Stimulated activated CD4-positive, alpha-beta T cell treated with anti-CD3 and anti-CD28 coated beads, Interleukin-4, amount 100 ng/mL, for 48 hours (primary cell): Measurements from ENCODE around the gene ANKRD13D.
"Not testable (repeated sequence)": the region's sequence is repeated elsewhere in the genome, so short reads cannot be mapped to it uniquely, and the experiment has no call there.

Experiments used
- DNase-seq, 2 donors: peaks; one replicate each; pipeline ENCODE4 v3.0.0-alpha.2; 2020; ENCODE audit warnings: low read depth in 2 of 2

Gene ANKRD13D

DNA sequence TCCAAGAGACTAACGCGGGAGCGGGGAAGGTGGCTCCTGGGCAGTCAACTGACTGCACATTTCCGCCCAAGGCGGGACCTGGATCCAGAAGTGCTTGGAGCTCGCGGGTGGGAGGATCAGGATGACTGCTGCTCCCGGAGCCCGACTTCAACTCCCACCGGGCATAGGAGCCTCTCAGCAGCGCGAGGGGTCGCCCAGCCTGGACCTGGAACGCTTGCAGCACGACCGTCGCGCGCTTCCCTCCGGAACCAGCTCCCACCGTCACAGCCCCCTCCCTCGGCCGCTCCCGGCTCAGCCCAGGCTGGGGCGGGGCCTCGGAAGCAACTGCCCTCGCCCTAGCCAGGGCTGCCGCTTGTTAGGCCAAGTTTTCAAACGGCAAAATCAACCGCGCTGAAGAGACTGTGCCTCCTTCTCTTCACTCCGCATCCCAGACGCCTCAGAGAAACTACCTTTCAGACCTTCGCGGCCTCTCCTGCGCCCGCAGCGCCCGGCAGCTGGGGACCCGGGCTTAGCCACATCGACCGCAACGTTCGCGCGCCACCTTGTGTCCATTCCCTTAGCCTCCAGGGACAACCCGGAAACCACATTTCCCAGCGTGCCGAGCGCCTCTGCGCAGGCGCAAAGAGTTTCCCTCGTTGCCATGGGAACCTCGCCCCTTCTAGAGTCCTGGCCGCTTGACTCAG, 28.2 kb downstream of the ANKRD13D start:
- peak; percentile 98 for DNase-seq

DNA sequence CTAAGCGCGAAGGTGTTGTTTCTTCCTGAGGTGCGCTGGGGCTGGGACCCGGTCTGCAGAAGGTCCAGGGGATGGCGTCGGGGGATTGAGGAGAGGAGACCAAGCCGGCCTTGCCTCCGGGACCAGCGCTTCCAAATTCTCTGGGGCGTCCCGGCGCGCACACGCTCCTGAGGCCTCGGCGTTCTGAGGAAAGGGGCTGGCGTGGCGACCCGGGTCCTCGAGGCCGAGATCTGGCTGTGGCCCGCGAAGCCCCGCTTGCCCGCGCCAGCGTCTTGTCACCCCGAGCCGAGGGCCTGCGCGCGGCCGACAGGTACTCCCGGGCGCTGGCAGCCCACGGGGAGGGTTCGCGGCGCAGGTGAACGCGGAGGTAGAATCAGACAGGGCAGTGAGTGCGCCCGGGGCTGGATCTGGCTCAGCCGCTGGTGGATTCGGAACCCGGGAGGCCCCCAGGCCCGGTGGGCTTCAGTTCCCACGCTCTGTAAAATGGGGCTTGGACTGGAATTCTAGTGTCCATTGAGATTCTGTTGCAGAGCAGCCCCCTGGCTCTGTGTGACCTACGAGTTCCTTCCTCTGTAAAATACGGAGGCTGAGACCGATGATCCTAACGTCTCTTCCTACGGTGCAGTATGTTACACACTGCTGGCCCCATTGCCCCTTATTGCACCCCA, 28.9 kb downstream of the ANKRD13D start:
- DNase-seq: no peak

DNA sequence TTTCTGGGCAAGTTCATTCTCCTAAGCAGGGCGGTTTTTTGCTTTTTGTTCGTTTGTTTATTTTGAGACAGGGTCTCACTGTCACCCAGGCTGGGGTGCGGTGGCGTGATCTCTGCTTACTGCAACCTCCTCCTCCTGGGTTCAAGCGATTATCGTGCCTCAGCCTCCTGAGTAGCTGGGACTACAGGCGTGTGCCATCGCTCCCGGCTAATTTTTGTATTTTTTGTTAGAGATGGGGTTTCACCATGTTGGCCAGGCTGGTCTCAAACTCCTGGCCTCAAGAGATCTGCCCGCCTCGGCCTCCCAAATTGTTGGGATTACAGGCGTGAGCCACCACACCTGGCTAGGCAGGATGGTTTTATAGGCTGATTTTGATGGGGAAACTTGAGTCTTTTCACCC, 29.8 kb downstream of the ANKRD13D start:
- not testable (repeated sequence) for DNase-seq

DNA sequence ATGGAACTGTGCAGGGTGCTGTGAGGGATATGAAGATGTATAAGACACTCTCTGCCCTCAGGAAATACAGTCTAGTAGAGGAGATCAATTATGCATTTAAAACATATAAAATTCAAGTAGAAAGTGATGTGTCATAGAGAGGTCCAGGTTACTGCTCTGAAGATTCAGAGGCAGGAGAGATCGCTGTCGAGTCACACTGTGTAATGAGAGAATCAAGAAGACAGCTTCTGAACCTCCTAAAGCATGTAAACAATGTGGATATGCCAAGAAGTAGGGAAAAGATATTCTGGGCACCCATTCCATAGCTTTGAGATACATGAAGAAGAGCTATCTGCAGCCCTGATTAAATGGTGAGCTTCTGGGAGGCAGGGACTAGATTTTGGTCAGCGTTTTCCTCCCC, 30.9 kb downstream of the ANKRD13D start:
- no peak for DNase-seq

DNA sequence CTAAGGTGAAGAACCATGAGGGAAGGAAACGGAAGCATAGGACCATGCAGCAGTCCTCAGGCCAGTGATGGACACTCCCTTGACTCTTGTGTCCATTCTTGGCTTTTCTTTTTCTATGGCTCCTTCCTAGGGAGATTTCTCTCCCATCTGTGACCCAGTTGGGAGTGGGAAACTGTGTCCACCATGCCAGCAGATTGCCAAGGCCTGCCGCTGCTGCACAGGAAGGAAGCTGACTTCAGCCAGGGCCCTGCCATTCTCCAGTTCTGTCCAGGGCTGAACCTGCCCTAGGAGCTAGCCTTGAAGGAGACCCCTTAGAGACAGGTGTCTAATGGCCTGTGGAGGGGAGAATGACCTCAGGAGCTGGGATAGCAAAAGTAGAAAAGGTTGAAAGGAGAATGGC, 31.6 kb downstream of the ANKRD13D start:
- DNase-seq: no peak

DNA sequence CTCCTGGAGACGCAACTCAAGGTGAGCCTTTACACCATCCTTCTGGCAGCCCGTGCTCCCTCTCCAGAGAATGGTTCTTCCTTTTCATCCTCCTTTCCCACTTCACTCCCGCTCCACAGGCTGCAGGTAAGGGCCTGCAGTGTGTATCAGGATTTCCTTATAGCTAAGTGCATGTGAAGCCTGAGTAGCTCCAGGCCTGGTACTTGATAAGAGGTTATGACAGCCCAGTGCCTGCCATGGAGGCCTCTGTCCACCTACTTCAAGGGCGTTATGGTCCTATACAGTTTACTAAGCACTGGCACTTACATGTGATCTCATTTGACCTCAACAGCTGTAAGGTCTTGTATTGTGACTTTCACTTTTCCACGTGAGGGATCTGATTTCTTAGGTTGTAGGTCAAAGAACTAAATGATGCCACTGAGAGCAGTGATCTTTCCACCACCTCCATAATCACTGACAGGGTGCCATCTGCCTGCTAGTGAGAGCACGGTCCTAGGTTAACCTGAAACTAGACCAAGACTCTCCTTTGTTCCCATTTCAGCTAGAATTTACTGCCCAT, 32.3 kb downstream of the ANKRD13D start:
- DNase-seq: no peak

DNA sequence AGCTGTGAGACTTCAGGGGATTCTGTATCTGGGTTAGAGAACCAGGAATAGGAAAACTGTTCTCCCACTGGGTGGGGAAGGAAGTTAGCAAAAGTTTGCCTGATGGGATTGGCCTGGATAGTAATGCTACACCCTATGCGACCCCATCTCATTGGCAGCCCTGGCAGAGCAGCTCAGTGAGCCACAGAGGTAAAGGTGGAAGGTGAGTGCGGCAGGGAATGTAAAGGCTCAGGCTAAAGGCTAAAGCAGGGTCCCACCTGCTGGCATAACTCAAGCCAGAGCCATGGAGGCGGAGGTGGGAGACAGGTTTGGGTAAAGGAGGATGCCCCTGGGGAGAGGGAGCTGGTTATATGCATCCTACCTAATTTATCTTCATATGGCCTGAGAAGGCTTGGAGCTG, 32.9 kb downstream of the ANKRD13D start:
- no peak for DNase-seq

DNA sequence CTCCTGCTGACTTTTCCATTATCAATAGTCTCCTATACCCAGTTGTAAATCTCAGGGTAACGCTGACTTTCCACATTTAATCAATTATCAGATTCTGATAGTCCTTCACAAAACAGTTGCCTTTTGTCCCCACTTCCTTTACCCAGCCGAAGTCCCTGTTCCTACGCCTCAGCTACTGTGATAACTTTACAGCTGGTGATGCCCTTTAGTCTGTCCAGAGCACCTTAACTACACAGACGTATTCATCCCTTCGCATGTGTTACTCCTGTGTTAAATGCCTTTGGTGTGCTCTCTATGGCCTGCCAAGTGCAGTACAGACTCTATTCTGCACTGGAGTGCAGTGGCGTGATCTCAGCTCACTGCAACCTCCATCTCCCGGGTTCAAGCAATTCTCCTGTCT, 34.4 kb downstream of the ANKRD13D start:
- no peak for DNase-seq

DNA sequence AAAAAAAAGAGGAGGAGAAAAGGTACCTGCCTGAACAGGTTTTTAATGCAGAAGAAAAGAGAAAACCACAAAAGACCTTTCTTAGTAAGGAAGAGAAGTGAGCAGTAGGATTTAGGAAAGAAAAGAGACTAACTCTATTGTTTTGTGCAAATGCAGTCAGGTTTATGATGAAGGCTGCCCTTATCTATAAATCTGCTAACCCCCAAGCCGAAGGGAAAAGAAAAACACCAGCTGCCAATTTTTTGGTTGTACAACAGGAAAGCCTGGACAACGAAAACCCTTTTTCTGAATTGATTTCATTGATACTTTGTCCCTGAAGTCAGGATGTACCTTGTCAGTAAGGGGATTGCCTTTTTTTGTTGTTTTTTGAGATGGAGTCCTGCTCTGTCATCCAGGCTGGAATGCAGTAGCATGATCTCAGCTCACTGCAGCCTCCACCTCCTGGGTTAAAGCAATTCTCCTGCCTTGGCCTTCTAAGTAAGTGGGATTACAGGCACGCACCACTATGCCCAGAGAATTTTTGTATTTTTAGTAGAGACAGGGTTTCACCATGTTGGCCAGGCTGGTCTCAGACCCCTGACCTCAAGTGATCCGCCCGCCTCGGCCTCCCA, 43.1 kb downstream of the ANKRD13D start:
- DNase-seq: no peak

DNA sequence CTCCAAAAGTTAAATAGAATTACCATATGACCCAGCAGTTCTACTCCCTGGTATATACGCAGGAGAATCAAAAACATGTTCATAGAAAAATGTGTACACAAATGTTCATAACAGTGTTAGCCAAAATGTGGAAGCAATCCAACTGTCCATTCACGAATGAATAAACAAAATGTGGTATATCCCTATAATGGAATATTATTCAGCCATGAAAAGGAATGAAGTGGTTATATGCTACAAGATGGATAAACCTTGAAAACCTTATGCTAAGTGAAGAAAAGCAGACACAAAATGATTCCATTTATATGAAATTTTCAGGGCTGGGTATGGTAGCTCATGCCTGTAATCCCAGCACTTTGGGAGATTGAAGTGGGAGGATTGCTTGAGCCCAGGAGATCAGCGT, 48.2 kb downstream of the ANKRD13D start:
- DNase-seq: no peak

DNA sequence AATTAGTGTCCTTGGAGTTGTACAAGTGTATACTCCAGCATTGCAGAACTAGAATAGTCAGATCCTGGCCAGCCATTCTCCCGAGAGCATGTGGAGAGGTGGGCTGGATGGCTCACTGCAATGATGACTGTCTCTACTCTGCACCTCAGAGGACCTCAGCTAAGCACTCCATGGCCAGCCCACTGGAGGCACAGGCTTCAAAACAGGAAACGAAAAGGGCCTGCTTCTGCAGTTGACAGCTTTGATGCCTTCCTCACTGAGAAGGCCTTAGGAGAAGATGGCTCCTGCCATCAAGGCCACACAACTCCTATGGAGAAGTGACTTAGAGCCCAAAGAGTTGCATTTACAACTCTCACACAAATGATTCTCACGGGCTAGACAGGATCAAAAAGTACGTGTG, 55.2 kb downstream of the ANKRD13D start:
- DNase-seq: no peak

DNA sequence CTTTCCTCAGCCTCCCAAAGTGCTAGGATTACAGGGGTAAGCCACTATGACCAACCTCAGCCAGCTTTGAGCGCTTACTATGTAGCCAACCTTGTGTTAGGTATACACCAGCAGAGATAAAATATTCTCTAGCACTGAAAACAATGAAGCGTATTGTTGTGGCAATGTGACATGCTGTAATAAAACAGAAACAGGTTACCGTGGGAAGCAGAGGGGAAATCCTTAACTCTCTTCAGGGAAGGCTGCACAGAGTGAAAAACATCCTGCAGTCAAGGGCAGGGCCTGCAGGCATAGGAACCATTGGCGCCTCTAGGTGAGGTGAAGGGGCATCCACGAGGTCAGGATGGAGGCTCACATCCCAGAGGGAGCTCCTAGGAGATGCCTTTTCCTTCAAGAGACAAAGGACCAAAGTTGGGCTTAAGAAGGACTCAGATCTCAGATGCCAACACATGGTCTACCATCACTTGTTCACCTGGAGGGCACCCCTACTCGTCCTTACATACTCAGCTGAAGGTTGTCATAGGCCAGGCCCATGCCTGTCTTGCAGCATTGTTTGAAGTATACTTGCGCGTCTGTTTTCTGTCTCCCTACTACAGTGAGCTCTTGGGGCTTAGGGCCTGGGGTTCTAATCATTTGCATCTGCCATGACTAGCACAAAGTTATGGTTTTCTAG, 56.3 kb downstream of the ANKRD13D start:
- no peak for DNase-seq

DNA sequence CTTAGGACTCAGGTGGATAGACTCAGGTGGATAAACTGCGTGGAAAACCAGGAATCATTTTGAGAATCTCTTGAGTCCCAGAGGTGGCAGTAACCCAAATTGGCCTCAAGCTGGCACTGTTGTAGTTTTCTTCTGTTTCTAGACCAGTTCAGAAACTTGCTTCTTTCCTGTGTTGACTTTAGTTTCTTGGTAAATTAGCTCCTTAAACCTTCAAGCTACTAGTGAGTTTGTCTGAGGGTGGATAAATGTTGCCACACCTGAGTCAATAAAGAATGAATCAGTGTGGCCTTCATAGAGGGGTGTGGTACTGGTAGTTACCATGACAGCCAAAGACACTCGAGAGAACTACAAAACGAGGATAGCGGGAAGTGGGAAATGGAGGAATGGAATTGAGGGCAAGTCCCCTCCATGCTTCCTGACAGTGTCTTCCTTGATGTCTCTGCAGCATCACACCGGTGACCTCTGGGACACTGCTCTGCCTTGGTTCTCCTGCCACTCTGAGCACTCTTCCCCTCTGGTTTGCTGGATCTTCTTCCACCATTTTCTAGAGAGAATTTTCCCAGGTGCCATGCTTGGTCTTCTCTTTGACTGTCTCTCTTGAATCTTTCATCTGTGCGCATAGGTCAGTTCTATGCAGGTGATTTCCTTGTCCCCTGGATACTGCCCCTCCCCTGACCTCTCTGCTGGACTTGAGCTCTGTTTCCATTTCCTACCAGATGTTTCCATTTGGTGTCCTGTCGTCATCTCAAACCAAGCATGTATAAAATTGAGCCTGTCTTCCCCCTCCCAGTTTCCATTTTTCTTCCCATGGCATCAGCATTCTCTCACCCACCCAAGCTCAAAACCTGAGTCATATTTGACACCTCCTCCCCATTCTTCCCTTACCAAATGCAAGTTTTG, 57.1 kb downstream of the ANKRD13D start:
- DNase-seq: no peak

DNA sequence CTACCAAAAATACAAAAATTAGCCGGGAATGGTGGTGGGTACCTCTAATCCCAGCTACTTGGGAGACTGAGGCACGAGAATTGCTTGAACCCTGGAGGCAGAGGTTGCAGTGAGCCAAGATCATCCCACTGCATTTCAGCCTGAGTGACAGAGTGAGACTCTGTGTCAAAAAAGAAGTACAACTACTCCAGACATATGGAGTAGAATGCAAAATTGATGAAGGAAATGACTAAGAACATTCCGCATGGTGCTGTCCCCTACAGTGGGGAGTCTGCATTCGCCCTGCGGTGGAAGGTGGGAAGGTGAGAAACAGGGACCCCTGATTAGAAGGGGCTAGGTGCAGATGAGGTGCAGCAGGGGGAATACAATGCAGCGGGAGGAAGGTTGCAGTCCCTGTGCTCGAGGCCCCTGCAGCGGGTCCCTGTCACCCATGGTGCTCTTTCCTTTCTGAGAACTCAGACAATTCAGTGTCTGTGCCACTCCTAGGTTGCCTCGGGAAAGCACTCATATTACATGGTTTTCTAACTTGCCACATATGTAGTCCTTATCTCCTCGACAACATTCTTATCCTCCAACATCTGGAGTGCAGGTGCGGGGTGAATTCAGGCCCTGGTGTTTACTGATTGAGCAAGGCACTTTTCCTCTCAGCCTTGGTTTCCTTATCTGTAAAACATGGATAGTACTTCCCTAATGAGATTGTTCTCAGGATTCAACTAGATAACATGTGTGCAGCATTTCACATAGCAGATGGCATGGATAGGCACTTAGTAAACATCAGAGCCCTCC, 59.1 kb downstream of the ANKRD13D start:
- DNase-seq: no peak

DNA sequence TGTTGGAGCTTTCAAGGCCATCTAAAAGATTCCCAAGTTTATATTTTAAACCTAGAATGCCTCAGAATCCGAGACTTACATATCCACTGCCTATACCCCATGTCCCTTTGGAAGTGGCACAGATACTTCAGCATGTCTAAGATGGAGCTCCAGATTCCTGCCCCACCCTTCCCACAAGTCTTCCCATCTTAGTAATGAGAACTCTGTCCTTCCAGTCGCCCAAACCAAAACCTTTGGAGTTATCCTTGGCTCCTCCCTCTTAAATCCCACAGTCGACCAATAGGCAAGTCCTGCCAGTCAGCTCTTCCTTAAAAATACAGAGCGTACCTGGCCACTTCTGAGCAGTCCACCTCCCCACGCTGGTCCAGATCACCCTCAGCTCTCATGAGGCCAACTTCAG, 59.9 kb downstream of the ANKRD13D start:
- no peak for DNase-seq

DNA sequence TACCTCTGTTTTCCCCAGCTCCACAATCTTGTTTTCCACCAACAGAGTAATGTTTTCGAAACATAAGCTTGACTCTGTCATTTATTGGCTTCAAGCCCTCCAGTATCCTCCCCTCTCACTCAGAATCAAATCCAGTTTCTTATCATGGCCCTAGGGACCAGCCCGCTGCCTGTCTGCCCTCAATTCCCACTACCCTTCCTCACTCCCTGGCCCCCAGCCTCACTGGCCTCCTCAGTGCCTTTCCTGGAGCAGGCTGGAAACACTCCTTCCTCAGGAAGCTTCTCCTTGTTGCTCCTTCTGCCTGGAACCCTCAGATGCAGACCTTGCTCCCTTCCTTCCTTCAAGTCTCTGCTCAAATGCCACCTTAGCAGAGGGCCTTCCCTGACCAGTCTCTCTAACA, 60.4 kb downstream of the ANKRD13D start:
- DNase-seq: no peak

DNA sequence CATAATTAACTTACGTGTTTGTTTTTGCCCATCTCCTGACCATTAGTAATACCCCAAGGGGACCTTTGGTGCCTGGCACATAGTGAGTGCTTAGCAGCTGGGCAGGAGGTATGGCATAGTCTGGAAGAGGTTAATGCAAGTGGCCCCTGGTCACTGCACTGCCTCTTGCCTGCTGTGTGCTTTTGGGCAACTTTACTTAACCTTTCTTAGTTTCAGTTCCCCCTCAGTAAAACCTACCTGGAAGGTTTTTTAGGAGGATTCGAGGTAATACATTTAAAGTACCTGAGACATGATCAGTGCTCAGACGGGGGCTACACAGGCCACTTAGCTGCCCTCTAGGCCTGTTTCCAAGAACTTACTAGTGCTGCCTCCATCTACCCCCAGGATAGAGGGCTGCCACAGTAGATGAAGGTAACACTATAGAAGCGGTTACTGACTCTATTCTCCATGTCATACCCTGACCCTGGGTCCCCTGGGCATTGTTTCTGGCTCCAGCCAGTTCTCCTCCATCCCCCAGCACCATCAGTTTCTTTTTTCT, 60.9 kb downstream of the ANKRD13D start:
- DNase-seq: no peak

DNA sequence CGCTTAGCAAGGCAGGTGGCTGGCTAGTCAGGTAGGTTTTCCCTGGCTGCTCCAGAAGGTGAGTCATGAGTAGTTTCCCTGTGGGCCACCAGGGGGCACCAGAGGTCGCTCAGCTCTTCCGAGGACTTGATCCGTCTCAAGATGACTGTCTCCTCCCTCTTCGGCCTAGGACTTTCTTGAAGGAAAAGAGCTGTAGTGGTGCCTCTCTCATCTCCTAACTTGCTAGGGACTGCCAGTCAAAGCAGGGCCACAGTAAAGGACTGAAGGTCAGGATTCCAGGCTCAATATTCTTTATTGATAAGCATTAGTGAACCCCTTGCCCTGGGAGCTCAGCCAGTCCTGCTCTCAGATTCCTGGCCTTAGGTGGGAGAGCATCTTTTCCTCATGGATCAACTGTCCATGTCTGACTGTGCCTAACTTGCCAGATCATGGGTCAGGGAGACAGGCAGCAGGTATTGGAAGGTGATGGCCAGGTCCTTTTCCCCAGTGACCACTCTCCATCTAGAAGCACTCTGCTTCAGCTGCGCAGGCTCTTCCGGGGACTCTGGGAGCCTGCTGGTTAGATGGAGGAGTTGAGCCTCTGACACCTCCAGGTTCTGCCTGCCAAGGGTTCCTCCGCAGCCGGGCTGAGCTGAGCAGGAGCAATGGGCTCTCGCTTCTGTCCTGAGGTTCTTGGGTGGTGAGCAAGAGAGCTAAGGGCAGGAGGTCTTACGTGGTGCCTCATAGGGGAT, 62.3 kb downstream of the ANKRD13D start:
- peak in 1 of 2 donors; percentile 43 for DNase-seq
